ENCODE data around the gene ETV3L.

ETV3L gene

GRCh38 chr1:157132616-157133167 is 33.1 kb upstream of the ETV3L start:
- no peak for DNase-seq

- no peak for DNase-seq
Measured at GRCh38 chr1:157132111-157132510, 32.5 kb upstream of the ETV3L start.

GRCh38 chr1:157131281-157131680 is 31.7 kb upstream of the ETV3L start:
- DNase-seq, result no peak

- no peak for DNase-seq
Measured at GRCh38 chr1:157124855-157125254, 25.2 kb upstream of the ETV3L start.

GRCh38 chr1:157119448-157119847 is 19.8 kb upstream of the ETV3L start:
- DNase-seq, result no peak

- DNase-seq, result no peak
Measured at GRCh38 chr1:157119008-157119407, 19.4 kb upstream of the ETV3L start.

- no peak for DNase-seq
Measured at GRCh38 chr1:157117527-157118057, 18.0 kb upstream of the ETV3L start.

- DNase-seq, result no peak
Measured at GRCh38 chr1:157116737-157117103, 17.1 kb upstream of the ETV3L start.

GRCh38 chr1:157115851-157116736 is 16.5 kb upstream of the ETV3L start:
- DNase-seq, result no peak

GRCh38 chr1:157115429-157115838 is 15.8 kb upstream of the ETV3L start:
- DNase-seq, result no peak

GRCh38 chr1:157114183-157115121 is 14.8 kb upstream of the ETV3L start:
- DNase-seq, result no peak

- no peak for DNase-seq
Measured at GRCh38 chr1:157113631-157114030, 14.0 kb upstream of the ETV3L start.

GRCh38 chr1:157113106-157113505 is 13.5 kb upstream of the ETV3L start:
- no peak for DNase-seq

GRCh38 chr1:157112186-157112867 is 12.7 kb upstream of the ETV3L start:
- DNase-seq, result no peak

- no peak for DNase-seq
Measured at GRCh38 chr1:157111396-157112165, 12.0 kb upstream of the ETV3L start.

GRCh38 chr1:157110686-157111085 is 11.1 kb upstream of the ETV3L start:
- no peak for DNase-seq

GRCh38 chr1:157110003-157110402 is 10.4 kb upstream of the ETV3L start:
- no peak for DNase-seq

GRCh38 chr1:157108448-157108847 is 8.8 kb upstream of the ETV3L start:
- DNase-seq, result no peak

GRCh38 chr1:157107702-157108101 is 8.1 kb upstream of the ETV3L start:
- DNase-seq, result no peak

- DNase-seq, result no peak
Measured at GRCh38 chr1:157106813-157107189, 7.2 kb upstream of the ETV3L start.

Data from amygdala (tissue), 56 donors.